HG03095 (cell line): Measurements from ENCODE around the gene RNF44.

Source experiments
- ATAC-seq: cut with Tn5 transposase; IDR thresholded peaks from one replicate; pipeline ENCODE4 v1.9.1; 2021; ENCODE audit warnings: moderate library complexity; ENCODE audit not compliant: unreplicated experiment

The RNF44 gene

GRCh38 chr5:176536132-176536901 is 885 bp downstream of the RNF44 start:
- ATAC-seq, result peak; percentile 23

- no peak for ATAC-seq
Observed at GRCh38 chr5:176535664-176536131, 1.5 kb downstream of the RNF44 start.

GRCh38 chr5:176535101-176535663 is 2.0 kb downstream of the RNF44 start:
- ATAC-seq, result no peak

- no peak for ATAC-seq
Observed at GRCh38 chr5:176534640-176535039, 2.6 kb downstream of the RNF44 start.

GRCh38 chr5:176533894-176534611 is 3.1 kb downstream of the RNF44 start:
- ATAC-seq, result no peak

GRCh38 chr5:176533390-176533789 is 3.8 kb downstream of the RNF44 start:
- no peak for ATAC-seq

GRCh38 chr5:176532795-176533194 is 4.4 kb downstream of the RNF44 start:
- ATAC-seq, result no peak

GRCh38 chr5:176531902-176532493 is 5.2 kb downstream of the RNF44 start:
- ATAC-seq, result no peak

GRCh38 chr5:176530983-176531901 is 6.0 kb downstream of the RNF44 start:
- no peak for ATAC-seq

GRCh38 chr5:176530393-176530982 is 6.7 kb downstream of the RNF44 start:
- no peak for ATAC-seq

- no peak for ATAC-seq
Observed at GRCh38 chr5:176529741-176530141, 7.5 kb downstream of the RNF44 start.

- ATAC-seq, result no peak
Observed at GRCh38 chr5:176529116-176529740, 8.0 kb downstream of the RNF44 start.

GRCh38 chr5:176528761-176529115 is 8.5 kb downstream of the RNF44 start:
- ATAC-seq, result no peak

- ATAC-seq, result no peak
Observed at GRCh38 chr5:176528301-176528700, 8.9 kb downstream of the RNF44 start.

GRCh38 chr5:176527246-176528222 is 9.7 kb downstream of the RNF44 start:
- ATAC-seq, result no peak

- no peak for ATAC-seq
Observed at GRCh38 chr5:176526462-176526861, 10.7 kb downstream of the RNF44 start.

GRCh38 chr5:176525677-176526076 is 11.5 kb downstream of the RNF44 start:
- no peak for ATAC-seq

- no peak for ATAC-seq
Observed at GRCh38 chr5:176524987-176525386, 12.2 kb downstream of the RNF44 start.

GRCh38 chr5:176524138-176524537 is 13.1 kb downstream of the RNF44 start:
- ATAC-seq, result no peak
